ENCODE data around the gene LRRC4.

LRRC4 gene

GRCh38 chr7:127986581-127987521, 44.4 kb downstream of the LRRC4 start:
- DNase-seq (ENCODE audit: low read depth in 1 of 2, low spot score in 1 of 2): no peak
- H3K4me3 ChIP-seq (replicated peaks; ENCODE audit: insufficient read depth, low read length): no peak overlapping the region
- no peak overlapping the region for H3K27ac ChIP-seq (replicated peaks)
- H3K27me3 ChIP-seq (ENCODE audit: insufficient read depth, poor library complexity, severe bottlenecking): no peaks in the 10 kb centered on the region
- TF ChIP-seq POLR2AphosphoS5 (IDR thresholded peaks at IDR 0.05; ENCODE audit: low read depth): no peak

GRCh38 chr7:127983804-127984332, 47.4 kb downstream of the LRRC4 start:
- Histone ChIP-seq H3K27me3 (ENCODE audit: insufficient read depth, poor library complexity, severe bottlenecking) (no peaks in the 10 kb centered on the region), H3K27ac (replicated peaks) (no peak overlapping the region), H3K4me3 (replicated peaks; ENCODE audit: insufficient read depth, low read length) (no peak overlapping the region)
- no peak for DNase-seq (ENCODE audit: low read depth in 1 of 2, low spot score in 1 of 2)
- TF ChIP-seq REST (IDR thresholded peaks at IDR 0.05; ENCODE audit: insufficient replicate concordance, low read depth) (no peak), GABPA (IDR thresholded peaks at IDR 0.05; ENCODE audit: low read depth) (no peak), POLR2AphosphoS5 (IDR thresholded peaks at IDR 0.05; ENCODE audit: low read depth) (no peak), SPI1 (IDR thresholded peaks at IDR 0.05; ENCODE audit: borderline replicate concordance, low read depth) (no peak), CTCF (IDR thresholded peaks at IDR 0.05; ENCODE audit: insufficient read depth, low read length) (no peak)

- DNase-seq (ENCODE audit: low read depth in 1 of 2, low spot score in 1 of 2): no peak
- TF ChIP-seq SPI1 (IDR thresholded peaks at IDR 0.05; ENCODE audit: borderline replicate concordance, low read depth) (no peak), REST (IDR thresholded peaks at IDR 0.05; ENCODE audit: insufficient replicate concordance, low read depth) (no peak), CTCF (IDR thresholded peaks at IDR 0.05; ENCODE audit: insufficient read depth, low read length) (no peak), GABPA (IDR thresholded peaks at IDR 0.05; ENCODE audit: low read depth) (no peak), POLR2AphosphoS5 (IDR thresholded peaks at IDR 0.05; ENCODE audit: low read depth) (no peak)
- Histone ChIP-seq H3K27ac (replicated peaks) (no peak overlapping the region), H3K4me3 (replicated peaks; ENCODE audit: insufficient read depth, low read length) (no peak overlapping the region), H3K27me3 (ENCODE audit: insufficient read depth, poor library complexity, severe bottlenecking) (no peaks in the 10 kb centered on the region)
Measured at GRCh38 chr7:127981965-127982364, 49.3 kb downstream of the LRRC4 start.

- no peak overlapping the region for H3K27ac ChIP-seq (replicated peaks)
- TF ChIP-seq POLR2AphosphoS5 (IDR thresholded peaks at IDR 0.05; ENCODE audit: low read depth): no peak
- TF ChIP-seq GABPA (IDR thresholded peaks at IDR 0.05; ENCODE audit: low read depth): no peak
- no peak for TF ChIP-seq CTCF (IDR thresholded peaks at IDR 0.05; ENCODE audit: insufficient read depth, low read length)
- no peak for TF ChIP-seq REST (IDR thresholded peaks at IDR 0.05; ENCODE audit: insufficient replicate concordance, low read depth)
- no peak for TF ChIP-seq SPI1 (IDR thresholded peaks at IDR 0.05; ENCODE audit: borderline replicate concordance, low read depth)
- H3K27me3 ChIP-seq (ENCODE audit: insufficient read depth, poor library complexity, severe bottlenecking): no peaks in the 10 kb centered on the region
- no peak for DNase-seq (ENCODE audit: low read depth in 1 of 2, low spot score in 1 of 2)
- H3K4me3 ChIP-seq (replicated peaks; ENCODE audit: insufficient read depth, low read length): no peak overlapping the region
Measured at GRCh38 chr7:127980901-127981300, 50.3 kb downstream of the LRRC4 start.
